Left lung (tissue), 10 donors: ENCODE results near the gene ANP32B. TPM values are rescaled to one million over a fixed set of nuclear protein-coding genes. Genes with fewer than 3 reads are reported as not detected.

ENCODE experiments used
- ATAC-seq: fragments of 200-7000 bp; cut with Tn5 transposase; one replicate; pipeline ENCODE4 v1.9.1; 2020; ENCODE audit warnings: moderate library complexity
- DNase-seq, 4 donors: peaks; one replicate each; pipeline ENCODE4 v3.0.0-alpha.2; 2013 to 2020
- H3K27ac ChIP-seq, 2 donors: fragments of 200-600 bp; sonication (generic) in 1 of 2; one replicate each; pipeline versions ENCODE4 v1.5.0 to v1.8.0; 2020 to 2021
- H3K27me3 ChIP-seq, 2 donors: fragments of 200-600 bp; sonication (generic) in 1 of 2; one replicate each; pipeline versions ENCODE4 v1.5.0 to v1.8.0; 2020 to 2021
- H3K36me3 ChIP-seq, 2 donors: fragments of 200-600 bp; sonication (generic) in 1 of 2; one replicate each; pipeline versions ENCODE4 v1.5.0 to v1.8.0; 2020 to 2021
- H3K4me1 ChIP-seq, 2 donors: fragments of 200-600 bp; one replicate each; pipeline ENCODE4 v1.8.0; 2021
- H3K4me3 ChIP-seq, 2 donors: fragments of 200-600 bp; sonication (generic) in 1 of 2; one replicate each; pipeline versions ENCODE4 v1.5.0 to v1.8.0; 2020 to 2021; ENCODE audit warnings: mild to moderate bottlenecking in 1 of 2
- H3K9me3 ChIP-seq, 2 donors: fragments of 200-600 bp; sonication (generic) in 1 of 2; one replicate each; pipeline versions ENCODE4 v1.5.0 to v1.8.0; 2020 to 2021
- CTCF ChIP-seq, 2 donors: fragments of 200-600 bp; sonication (generic) in 1 of 2; IDR thresholded peaks; one replicate each; pipeline versions ENCODE4 v1.5.0 to v1.8.0; 2021; ENCODE audit warnings: antibody characterized with exemption in 2 of 2
- intact Hi-C, 2 donors: fragments of 100-400 bp; cut with DNase I; formaldehyde crosslinking; loops; one replicate each; pipeline versions ENCODE4 v1.11.2 to v1.14.2; 2022
- polyA plus RNA-seq, 6 donors: library from polyadenylated mRNA; unstranded; fragments of 120-200 nt; gene quantifications; one replicate each; pipeline ENCODE4 v1.2.1, GENCODE V29; 2013; ENCODE audit not compliant: insufficient read length in 6 of 6
- total RNA-seq, 2 donors: library from RNA; stranded (reverse); fragmentation: NEBNext Ultra II Directional; extraction: Animal tissue kit (Norgen Biotek cat#: 25700); gene quantifications; one replicate each; pipeline ENCODE4 v1.2.1, GENCODE V29; 2021
- donor health status: DM: no; HTN: yes; CAD: no.
- donor health status: DM: no; HTN: no; CAD: no.

The ANP32B gene
- total and polyA plus RNA-seq, 8 donors: 84.9 to 318 (median 248) TPM

GRCh38 chr9:97936998-97937397, 46.1 kb upstream of the ANP32B start:
- Histone ChIP-seq H3K4me1 (no peaks in the 10 kb centered on the region), H3K27me3 (peaks cover 0 to 23% of the 10 kb centered on the region in 2 donors), H3K4me3 (no peak overlapping the region), H3K9me3 (no peaks in the 10 kb centered on the region), H3K27ac (no peak overlapping the region), H3K36me3 (no peaks in the 10 kb centered on the region)
- ATAC-seq (no peak), DNase-seq (no peak)
- intact Hi-C loops: no loop called here
- no peak for TF ChIP-seq CTCF (IDR thresholded peaks at IDR 0.05)

- TF ChIP-seq CTCF (IDR thresholded peaks at IDR 0.05): no peak
- Histone ChIP-seq H3K4me1 (no peaks in the 10 kb centered on the region), H3K4me3 (no peak within 1 kb of the TSS), H3K27ac (no peak within 1 kb of the TSS), H3K9me3 (no peaks in the 10 kb centered on the region), H3K27me3 (peaks cover 0 to 23% of the 10 kb centered on the region in 2 donors), H3K36me3 (no peaks in the 10 kb centered on the region)
- DNase-seq (no peak), ATAC-seq (no peak)
- intact Hi-C loops: no loop called here
These were observed 45.0 kb upstream of the ANP32B start, which contains the start of gene HEMGN for GRCh38 chr9:97938081-97938644. Gene HEMGN, minus strand, starts transcription at chr9:97938172. Its CDS starts 36 bp downstream, at chr9:97938136.

GRCh38 chr9:97940233-97940632, 42.9 kb upstream of the ANP32B start:
- ATAC-seq: no peak
- H3K9me3 ChIP-seq: no peaks in the 10 kb centered on the region
- no peak overlapping the region for H3K27ac ChIP-seq
- DNase-seq: no peak
- peaks cover 0 to 15% of the 10 kb centered on the region in 2 donors for H3K27me3 ChIP-seq
- TF ChIP-seq CTCF (IDR thresholded peaks at IDR 0.05): no peak
- no peaks in the 10 kb centered on the region for H3K36me3 ChIP-seq
- intact Hi-C loops: no loop called here
- no peak overlapping the region for H3K4me3 ChIP-seq
- H3K4me1 ChIP-seq: no peaks in the 10 kb centered on the region

- no peak for ATAC-seq
- H3K27ac ChIP-seq: no peak overlapping the region
- intact Hi-C loops: no loop called here
- DNase-seq: no peak
- TF ChIP-seq CTCF (IDR thresholded peaks at IDR 0.05): no peak
- no peak overlapping the region for H3K4me3 ChIP-seq
- H3K9me3 ChIP-seq: no peaks in the 10 kb centered on the region
- H3K36me3 ChIP-seq: no peaks in the 10 kb centered on the region
- H3K27me3 ChIP-seq: peaks cover 0 to 9% of the 10 kb centered on the region in 2 donors
- H3K4me1 ChIP-seq: no peaks in the 10 kb centered on the region
These were observed 42.4 kb upstream of the ANP32B start for GRCh38 chr9:97940741-97941140.

GRCh38 chr9:97941323-97941722, 41.8 kb upstream of the ANP32B start:
- no peak for ATAC-seq
- Histone ChIP-seq H3K4me3 (no peak overlapping the region), H3K27ac (no peak overlapping the region), H3K9me3 (no peaks in the 10 kb centered on the region), H3K27me3 (peaks cover 0 to 4% of the 10 kb centered on the region in 2 donors), H3K4me1 (no peaks in the 10 kb centered on the region), H3K36me3 (no peaks in the 10 kb centered on the region)
- DNase-seq: no peak
- TF ChIP-seq CTCF (IDR thresholded peaks at IDR 0.05): no peak
- intact Hi-C loops: no loop called here
